Stimulated activated CD4-positive, alpha-beta T cell treated with anti-CD3 and anti-CD28 coated beads, TNF-alpha, amount 100 ng/mL, for 48 hours (primary cell): ENCODE measurements around the gene ADD1.

Experiments used
- DNase-seq, 3 donors: peaks; one replicate each; pipeline ENCODE4 v3.0.0-alpha.2; 2020; ENCODE audit warnings: low read depth in 3 of 3

ADD1 gene

GRCh38 chr4:2804973-2805501, 38.6 kb upstream of the ADD1 start:
- DNase-seq, result no peak

DNA sequence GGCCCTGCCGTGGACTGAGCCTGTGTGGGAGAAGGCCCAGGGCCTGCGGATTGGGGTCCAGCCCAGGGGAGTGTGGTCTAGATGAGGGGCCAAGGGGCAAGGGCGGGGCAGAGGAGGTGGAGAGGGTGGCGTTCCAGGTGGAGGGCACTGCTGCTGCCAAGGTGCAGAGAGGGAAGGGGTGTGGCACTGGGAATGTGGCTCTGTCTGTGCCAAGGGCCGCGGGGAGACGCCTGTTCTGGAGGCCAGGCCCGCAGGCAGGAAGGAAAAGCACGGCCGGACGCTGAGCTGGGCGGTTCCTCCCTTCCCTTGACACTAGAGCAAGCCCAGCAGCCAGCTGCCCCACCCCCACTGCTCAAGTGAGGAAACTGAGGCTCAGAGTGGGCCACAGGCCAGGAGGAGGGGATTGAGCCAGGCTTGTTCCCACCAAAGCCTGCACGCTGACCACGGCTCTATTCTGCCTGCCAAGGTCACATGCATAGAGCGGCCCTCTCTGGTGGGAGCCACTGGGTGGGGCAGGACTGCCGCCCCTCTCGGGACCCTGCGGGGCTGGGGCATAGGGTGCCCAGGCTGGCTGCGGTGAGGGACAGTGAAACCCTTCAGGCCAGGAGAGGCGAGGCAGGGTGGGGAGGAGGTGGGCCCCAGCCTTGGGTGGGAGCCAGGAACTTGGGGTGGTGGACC, 37.8 kb upstream of the ADD1 start:
- DNase-seq, result no peak

GRCh38 chr4:2806390-2807355, 37.0 kb upstream of the ADD1 start:
- DNase-seq, result no peak

GRCh38 chr4:2807571-2807970, 36.1 kb upstream of the ADD1 start:
- DNase-seq, result no peak

DNA sequence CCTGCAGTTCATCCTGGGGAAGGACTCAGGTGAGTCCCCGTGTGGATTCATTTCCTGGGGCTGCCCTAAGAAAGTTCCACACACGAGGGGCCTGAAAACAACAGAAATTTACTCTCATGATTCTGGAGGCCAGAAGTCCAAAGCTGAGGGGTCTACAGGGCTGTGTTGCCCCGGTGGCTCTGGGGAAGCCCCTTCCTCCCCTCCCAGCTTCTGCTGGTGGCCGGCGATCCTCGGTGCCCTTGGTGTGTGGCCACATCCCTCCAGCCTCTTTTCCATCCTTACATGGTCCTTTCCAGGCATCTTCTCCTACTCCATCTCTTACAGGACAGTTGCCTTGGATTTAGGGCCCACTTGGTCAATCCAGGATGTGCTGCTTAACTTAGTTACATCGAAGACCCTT, 35.6 kb upstream of the ADD1 start:
- DNase-seq, result no peak

GRCh38 chr4:2809610-2810180, 33.9 kb upstream of the ADD1 start:
- DNase-seq, result no peak

DNA sequence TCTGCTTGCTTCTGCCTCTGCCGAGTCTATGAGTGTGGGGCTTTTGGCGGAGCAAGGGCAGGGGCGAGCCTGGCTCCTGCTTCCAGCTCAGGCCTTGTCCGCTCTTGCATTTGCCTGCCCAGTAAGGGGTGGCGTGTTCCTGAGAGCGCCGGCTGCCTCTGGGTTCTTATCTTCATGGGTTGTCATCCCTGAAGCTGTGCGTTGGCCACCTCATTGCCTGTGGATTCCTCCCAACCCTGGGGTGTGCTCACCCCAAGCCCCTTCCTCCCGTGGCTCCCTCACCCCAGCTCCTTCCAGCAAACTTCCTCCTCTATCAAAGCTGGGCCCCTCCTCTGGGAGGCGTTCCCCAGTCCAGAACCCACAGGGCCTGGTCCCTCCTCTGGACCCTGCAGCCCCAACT, 33.3 kb upstream of the ADD1 start:
- DNase-seq, result no peak

GRCh38 chr4:2811830-2812611, 31.6 kb upstream of the ADD1 start:
- peak in 2 of 3 donors; percentile 35 to 50 for DNase-seq

GRCh38 chr4:2812612-2813354, 30.9 kb upstream of the ADD1 start:
- DNase-seq, result no peak

DNA sequence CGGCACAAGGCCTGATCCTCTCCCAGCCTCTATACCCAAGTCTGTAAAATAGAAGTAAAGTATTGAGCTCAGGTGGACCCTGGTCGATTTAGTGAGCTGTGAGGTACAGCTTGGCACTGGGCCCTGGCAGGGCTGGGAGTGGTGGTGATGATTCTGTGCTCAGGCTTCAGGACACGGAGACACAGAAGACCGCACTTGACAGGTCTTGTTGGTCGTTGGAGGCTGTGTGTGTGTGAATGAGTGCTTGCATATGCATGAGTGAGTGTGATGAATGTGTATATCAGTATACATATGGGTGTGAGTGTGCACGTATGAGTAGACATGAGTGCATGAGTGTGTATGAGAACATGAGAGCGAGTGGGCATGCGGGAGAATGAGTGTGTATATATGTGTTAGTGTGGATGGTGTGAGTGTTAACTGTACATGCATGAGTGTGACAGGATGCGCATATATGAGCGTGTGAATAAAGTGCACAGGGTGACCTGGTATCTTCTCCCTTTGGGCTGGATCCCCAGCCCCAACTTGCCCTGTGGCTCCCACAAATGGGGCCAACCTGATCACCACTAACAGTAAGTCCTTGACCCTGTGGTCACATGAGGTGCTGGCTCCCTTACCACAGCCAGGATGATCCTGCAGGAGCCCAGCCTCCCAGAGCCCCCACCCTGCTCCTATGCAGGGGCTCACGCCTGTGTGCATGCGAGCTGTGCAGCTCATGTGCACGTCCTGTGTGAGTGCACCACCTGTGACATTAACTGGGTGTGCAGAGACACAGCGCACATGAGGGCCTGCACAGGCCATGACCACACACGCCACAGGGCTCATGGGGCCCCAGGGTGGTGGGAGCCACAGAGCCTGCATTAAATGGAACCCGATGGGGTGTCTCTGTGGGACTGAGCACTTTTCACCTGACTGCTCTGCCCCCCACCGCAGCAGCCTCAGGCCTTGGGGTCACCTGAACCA, 29.9 kb upstream of the ADD1 start:
- DNase-seq, result no peak

DNA sequence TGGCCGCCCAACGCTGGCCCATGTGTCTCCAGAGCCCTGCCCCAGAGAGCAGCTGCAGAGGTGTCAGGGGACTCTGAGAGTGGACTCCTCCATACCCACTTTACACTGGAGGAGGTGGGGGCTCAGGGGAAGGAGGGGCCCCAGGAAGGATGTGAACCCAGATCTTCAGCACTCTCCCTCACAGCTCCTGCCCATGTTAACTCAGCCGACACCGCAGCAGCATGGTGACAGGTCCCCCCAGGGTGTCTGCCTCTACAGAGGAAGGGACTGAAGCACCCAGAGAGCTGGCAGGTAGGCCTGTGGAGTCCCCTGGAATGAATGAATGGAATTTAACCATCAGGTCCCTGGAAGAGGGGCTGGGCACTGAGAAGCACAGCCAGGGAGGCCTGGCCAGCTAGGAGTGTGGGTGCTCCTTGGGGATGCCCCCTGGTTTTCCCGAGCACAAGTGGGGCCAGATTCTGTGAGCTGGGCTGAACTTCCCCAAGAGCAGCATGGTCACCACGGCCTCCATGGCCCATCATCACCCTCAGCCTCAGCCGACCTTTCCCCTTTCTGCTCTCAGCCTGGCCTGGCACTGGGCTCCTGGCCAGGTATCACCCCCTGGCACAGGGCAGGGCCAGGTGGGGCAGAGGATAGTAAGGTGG, 28.9 kb upstream of the ADD1 start:
- DNase-seq, result no peak

DNA sequence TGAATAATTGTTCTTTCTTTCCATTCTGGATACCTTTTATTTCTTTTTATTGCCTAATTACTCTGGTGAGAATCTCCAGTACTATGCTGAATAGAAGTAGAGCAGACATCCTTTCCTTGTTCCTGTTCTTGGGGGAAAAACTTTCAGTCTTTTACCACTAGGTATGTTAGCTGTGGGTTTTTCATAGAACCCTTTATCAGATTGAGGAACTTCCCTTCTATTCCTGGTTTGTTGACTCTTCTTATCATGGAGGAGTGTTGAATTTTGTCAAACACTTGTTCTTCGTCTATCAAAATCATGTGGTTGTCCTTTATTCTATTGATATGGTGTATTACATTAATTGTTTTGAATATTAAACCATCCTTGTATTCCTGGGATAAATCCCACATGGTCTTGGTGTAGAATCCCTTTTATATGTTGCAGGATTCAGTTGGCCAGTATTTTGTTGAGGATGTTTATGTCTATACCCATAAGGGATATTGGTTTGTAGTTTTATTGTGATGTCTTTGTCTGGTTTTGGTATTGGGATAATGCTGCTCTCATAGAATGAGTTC, 27.2 kb upstream of the ADD1 start:
- DNase-seq, result no peak

DNA sequence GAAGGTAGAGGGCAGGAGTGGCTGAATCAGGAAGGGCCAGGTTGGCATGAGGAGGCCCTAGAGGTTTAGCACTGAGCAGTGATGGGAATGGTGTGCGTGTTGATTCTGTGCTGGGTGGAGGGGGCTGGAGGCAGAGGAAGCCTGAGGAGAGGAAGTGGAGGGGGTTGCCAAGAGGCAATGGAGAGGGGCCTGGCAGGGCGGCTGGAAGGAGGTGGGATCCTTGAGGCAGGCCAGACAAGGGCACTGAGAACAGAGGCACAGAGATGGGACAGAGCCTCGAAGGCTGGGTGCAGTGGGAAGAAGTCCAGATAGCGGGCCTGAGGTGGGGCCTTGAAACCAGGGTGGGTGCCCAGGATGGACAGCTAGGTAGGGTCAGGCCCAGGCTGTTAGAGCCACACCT, 26.5 kb upstream of the ADD1 start:
- no peak for DNase-seq

GRCh38 chr4:2817701-2818350, 25.8 kb upstream of the ADD1 start:
- no peak for DNase-seq

DNA sequence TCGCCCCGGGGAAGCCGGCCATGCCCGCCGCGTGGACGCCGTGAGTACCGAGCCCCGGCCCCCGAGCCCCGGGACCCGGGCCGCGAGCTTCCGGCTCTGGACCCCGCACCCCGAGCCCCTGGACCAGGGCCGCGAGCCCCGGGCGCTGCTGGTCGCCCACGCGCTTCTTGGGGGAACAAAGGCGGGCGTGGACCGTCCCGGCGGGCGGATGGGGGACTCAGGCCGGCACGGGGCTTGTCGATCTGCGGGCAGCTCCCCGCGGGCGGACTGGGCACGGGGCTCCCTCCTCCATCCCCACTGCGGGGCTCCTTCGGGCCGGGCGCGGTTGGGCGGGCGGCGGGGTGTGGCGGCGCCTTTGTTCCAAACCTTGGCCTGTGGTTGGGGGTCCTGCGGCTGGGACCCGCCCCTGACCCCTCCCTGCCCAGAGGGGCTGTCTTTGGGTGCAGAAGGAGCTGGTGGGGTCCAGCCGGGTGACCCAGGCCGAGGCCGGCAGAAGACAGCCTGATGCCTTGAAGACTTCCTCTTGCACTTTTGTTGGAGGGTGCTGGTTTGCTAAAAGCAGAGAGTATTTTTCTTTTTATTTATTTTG, 25.2 kb upstream of the ADD1 start:
- DNase-seq, result no peak

DNA sequence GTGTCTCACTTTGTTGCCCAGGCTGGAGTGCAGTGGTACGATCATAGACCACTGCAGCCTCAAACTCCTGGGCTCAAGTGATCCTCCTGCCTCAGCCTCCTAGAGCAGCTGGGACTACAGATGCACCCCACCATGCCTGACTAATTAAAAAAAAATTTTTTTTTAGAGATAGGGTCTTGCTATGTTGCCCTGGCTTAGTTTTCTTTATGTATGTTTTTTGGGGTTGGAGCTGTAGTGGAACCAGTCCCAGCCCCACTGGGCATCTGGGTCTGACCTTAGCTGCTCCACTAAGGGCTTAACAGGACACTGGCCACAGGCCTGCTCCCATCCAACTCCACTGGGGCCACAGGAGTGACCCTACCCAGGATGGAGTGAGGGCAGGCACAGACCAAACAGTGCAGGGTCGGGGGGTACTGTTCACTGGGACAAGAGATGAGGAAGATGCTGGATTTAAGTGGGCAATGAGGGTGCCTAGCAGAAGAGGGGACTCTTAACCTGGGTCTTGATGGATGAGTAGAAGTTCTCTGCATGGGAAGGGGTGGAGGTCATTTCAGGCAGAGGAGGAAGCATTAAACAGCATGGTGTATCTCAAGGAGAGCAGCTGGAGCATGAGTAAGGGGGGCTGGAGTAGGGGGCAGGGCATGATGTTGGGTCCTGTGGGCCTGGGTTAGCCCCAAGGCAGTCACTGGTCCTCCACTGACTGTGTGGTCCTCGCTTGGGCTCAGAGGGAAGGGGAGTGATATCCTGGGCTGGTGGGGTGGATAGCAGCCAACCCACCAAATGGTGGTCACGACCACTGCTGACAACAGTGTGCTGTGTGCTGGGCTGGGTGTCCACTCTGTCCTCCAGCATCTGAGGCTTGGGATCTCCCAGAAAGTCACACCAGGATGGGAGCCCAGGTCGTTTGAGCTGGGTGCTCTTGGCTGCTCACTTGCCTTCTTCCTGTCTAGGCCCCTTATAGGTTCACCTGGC, 24.1 kb upstream of the ADD1 start:
- no peak for DNase-seq
